ENCODE data around the gene CCSER1.
"Not testable (repeated sequence)": the region's sequence is repeated elsewhere in the genome, so short reads cannot be mapped to it uniquely, and the experiment has no call there.

Gene CCSER1

DNA sequence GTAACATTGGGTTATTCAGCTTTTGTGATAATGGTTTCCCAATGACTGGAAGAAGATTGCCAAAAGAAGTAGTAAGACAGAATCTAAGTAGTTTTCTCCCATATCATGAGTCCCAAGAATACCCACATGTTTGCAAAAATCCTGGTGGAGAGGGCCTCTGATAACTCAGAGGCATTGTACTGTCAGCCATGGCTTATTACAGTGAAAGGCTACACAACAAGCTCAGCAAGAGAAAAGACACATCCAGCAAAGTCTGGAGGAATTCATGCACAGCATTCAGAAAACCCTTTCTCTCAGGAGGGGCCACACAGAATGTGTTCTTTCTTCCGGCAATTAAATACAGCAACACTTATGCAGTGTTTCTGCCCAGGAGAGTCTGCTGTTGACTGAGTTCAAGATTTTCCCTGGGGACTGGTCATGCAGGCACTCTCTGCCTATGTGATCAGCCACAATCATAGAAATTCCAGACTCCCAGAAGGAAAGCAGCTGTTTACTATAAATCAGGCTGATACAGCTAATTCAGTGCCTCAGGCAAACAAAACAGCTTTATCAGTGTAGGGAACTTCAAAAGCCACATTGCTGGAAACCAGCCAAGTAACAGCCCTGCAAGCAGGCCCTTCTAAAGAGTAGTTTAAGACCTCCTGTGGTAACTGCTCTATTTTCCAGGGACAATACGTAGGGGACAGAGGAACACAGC lies 937.1 kb downstream of the CCSER1 start:
- H3K9me3 Mint-ChIP-seq = peaks cover 14% of the 10 kb centered on the region
- DNase-seq (ENCODE audit: low spot score in 2 of 2) = no peak
- H3K36me3 Mint-ChIP-seq (ENCODE audit: insufficient read depth) = no peaks in the 10 kb centered on the region
- ATAC-seq (replicated peaks; ENCODE audit: extremely low read depth, poor library complexity, severe bottlenecking) = no peak
- no peak overlapping the region for H3K27ac Mint-ChIP-seq (ENCODE audit: low read depth)
- H3K27me3 Mint-ChIP-seq = no peaks in the 10 kb centered on the region
- H3K4me3 Mint-ChIP-seq = no peak overlapping the region
- no peaks in the 10 kb centered on the region for H3K4me1 Mint-ChIP-seq

DNA sequence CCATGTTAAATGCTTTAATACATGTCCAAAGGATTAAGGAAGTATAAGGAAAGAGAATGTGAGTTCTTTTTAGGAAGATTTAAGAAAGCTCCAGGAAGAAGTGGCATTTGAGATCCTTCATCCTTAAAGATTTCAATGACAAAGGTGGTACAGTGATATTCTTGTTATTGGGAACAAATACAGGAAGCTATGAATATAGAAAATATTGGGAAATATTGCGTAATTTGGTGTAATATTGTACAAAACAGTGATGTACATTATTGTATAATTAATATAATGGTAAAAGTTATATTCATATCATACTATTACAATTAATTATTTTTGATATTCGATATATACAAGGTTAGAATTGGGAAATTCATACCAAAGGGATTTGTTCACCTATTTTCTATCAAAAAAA lies 937.9 kb downstream of the CCSER1 start:
- ATAC-seq (replicated peaks; ENCODE audit: extremely low read depth, poor library complexity, severe bottlenecking) = no peak
- H3K4me1 Mint-ChIP-seq = no peaks in the 10 kb centered on the region
- H3K9me3 Mint-ChIP-seq = peaks cover 14% of the 10 kb centered on the region
- H3K36me3 Mint-ChIP-seq (ENCODE audit: insufficient read depth) = no peaks in the 10 kb centered on the region
- H3K4me3 Mint-ChIP-seq = no peak overlapping the region
- no peak overlapping the region for H3K27ac Mint-ChIP-seq (ENCODE audit: low read depth)
- no peak for DNase-seq (ENCODE audit: low spot score in 2 of 2)
- no peaks in the 10 kb centered on the region for H3K27me3 Mint-ChIP-seq

DNA sequence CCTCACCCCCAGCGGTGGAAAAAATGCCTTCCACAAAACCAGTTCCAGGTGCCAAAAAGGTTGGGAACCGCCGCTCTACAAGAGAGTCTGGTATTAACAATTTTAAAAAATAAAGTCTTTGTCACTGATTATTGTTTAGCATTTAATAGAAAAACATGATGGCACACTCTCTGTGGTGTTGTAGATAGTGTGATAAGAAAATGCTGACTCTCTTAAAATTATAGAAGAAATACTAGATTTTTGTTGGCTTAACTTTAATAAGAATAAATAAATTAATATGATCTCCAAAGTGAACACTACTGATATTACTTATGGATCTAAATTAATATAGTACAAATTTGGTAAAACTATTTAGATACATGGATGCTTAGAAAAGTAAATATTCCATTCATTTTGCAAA lies 943.5 kb downstream of the CCSER1 start:
- Mint-ChIP-seq H3K36me3 (ENCODE audit: insufficient read depth) (no peaks in the 10 kb centered on the region), H3K27ac (ENCODE audit: low read depth) (no peak overlapping the region), H3K4me1 (no peaks in the 10 kb centered on the region), H3K9me3 (no peaks in the 10 kb centered on the region), H3K4me3 (no peak overlapping the region), H3K27me3 (no peaks in the 10 kb centered on the region)
- DNase-seq (ENCODE audit: low spot score in 2 of 2) (no peak), ATAC-seq (replicated peaks; ENCODE audit: extremely low read depth, poor library complexity, severe bottlenecking) (no peak)

DNA sequence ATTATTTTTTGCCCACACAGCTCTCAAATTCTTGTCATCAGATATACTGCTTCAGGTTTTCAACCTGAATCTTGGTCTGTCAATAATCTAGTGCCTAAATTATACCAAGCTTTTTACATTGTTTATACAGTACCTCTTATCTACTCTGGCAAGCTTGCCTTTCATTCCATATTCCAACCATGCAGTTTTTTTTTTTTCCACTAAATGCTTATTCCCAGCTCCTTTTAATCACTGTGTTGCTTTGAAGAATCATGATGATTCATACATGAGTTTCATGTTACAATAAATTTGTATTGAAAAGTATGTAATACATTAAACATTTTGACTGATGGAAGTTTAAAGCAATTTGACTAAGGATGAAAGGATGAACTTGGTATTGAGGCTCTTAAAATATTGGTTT lies 949.0 kb downstream of the CCSER1 start:
- ATAC-seq (replicated peaks; ENCODE audit: extremely low read depth, poor library complexity, severe bottlenecking) (no peak), DNase-seq (ENCODE audit: low spot score in 2 of 2) (no peak)
- Mint-ChIP-seq H3K36me3 (ENCODE audit: insufficient read depth) (no peaks in the 10 kb centered on the region), H3K27ac (ENCODE audit: low read depth) (no peak overlapping the region), H3K9me3 (peaks cover 28% of the 10 kb centered on the region), H3K4me3 (no peak overlapping the region), H3K27me3 (no peaks in the 10 kb centered on the region), H3K4me1 (no peaks in the 10 kb centered on the region)

DNA sequence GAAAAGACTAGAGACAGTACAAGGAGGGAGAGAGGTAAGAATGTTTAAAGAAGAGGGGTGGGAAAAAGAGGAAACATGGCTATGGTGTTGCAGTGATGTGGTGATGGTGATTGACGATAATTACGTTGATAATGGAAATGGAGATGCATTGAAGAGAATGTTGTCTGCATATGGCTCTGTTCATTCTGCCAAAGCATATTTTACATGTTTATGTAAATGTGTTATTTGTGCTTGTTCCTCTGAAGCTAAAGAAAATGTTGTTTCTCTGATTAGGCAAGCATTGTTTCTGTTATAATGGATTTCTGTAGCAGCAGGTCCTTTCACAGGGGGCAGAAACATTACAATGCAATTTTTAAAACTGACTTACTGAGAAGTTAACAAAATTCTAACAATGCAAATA lies 958.8 kb downstream of the CCSER1 start:
- Mint-ChIP-seq H3K9me3 (peaks cover 3% of the 10 kb centered on the region), H3K36me3 (ENCODE audit: insufficient read depth) (no peaks in the 10 kb centered on the region), H3K27ac (ENCODE audit: low read depth) (no peak overlapping the region), H3K4me1 (no peaks in the 10 kb centered on the region), H3K27me3 (no peaks in the 10 kb centered on the region), H3K4me3 (no peak overlapping the region)
- no peak for ATAC-seq (replicated peaks; ENCODE audit: extremely low read depth, poor library complexity, severe bottlenecking)
- no peak for DNase-seq (ENCODE audit: low spot score in 2 of 2)

DNA sequence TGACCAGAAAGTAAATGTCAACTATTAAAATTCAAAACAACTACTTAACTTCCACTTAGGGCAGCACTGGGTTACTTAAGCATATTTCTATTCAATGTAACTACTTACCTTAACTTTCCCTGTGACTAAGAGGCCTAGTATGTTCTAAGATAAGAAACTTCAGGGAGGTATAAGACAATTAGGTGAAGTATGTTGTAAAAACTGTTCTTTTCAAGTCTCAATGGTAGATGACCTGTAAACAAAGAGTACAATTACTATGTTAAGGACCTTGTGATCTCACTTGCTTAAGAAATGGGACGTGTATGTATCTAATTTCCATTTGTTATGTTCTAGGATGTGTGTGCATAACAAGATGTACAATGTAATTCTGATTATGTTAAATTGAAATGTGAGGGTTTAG lies 960.5 kb downstream of the CCSER1 start:
- H3K4me1 Mint-ChIP-seq = no peaks in the 10 kb centered on the region

DNA sequence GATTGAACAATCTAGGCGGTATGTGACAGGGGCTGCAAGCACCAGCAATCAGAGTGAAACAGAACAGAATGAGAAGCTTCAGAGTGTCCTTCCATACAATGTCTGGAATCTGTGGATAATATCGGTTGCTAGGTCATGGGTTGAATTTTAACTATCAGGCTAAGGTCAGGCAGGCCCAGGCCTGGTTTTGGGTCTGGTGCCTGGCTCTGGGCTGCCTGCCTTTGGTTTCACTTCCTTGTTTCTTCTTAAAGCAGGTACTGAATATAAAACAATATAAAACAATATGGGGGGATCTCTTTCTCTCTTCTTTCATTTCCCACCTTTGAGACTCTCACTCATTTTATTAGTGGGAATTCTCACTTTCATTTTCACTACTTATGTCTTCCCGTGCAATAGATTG lies 962.0 kb downstream of the CCSER1 start:
- Mint-ChIP-seq H3K9me3 (peaks cover 6% of the 10 kb centered on the region), H3K27me3 (no peaks in the 10 kb centered on the region), H3K4me1 (no peaks in the 10 kb centered on the region), H3K4me3 (no peak overlapping the region), H3K36me3 (ENCODE audit: insufficient read depth) (no peaks in the 10 kb centered on the region), H3K27ac (ENCODE audit: low read depth) (no peak overlapping the region)
- ATAC-seq (replicated peaks; ENCODE audit: extremely low read depth, poor library complexity, severe bottlenecking) = no peak
- no peak for DNase-seq (ENCODE audit: low spot score in 2 of 2)

More for the DNA sequence above, 960.5 kb downstream of the CCSER1 start:
- no peaks in the 10 kb centered on the region for H3K36me3 Mint-ChIP-seq (ENCODE audit: insufficient read depth)
- no peak for DNase-seq (ENCODE audit: low spot score in 2 of 2)
- H3K4me3 Mint-ChIP-seq = no peak overlapping the region
- H3K27me3 Mint-ChIP-seq = no peaks in the 10 kb centered on the region
- H3K9me3 Mint-ChIP-seq = peaks cover 6% of the 10 kb centered on the region
- no peak overlapping the region for H3K27ac Mint-ChIP-seq (ENCODE audit: low read depth)
- no peak for ATAC-seq (replicated peaks; ENCODE audit: extremely low read depth, poor library complexity, severe bottlenecking)

DNA sequence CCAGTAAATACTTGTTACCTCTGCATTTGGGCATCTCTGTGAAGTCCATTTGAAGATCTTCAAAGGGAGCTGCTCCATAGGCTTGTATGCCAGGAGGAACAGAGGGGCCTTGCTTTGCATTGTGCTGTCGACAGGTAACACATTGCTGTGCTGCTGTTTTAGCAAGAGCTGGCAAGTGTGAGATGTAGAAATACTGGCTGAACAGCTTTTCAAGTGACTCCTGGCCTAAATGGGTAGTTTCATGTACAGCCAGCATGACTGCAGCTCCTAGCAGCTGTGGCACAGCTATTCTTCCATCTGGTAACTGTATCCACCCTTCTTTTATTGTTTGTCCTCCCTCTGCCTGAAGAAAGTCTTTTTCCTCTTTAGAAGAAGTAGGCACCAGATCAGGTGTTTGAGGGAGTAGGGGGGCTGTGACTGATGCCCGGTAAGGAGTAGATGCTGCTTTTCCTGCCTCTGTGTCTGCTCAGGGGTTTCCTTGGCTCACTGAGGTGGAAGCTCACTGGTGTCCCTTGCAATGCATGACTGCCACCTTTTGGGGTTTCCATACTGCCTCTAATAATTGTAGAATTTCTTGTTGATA lies 965.3 kb downstream of the CCSER1 start:
- no peaks in the 10 kb centered on the region for H3K4me1 Mint-ChIP-seq

DNA sequence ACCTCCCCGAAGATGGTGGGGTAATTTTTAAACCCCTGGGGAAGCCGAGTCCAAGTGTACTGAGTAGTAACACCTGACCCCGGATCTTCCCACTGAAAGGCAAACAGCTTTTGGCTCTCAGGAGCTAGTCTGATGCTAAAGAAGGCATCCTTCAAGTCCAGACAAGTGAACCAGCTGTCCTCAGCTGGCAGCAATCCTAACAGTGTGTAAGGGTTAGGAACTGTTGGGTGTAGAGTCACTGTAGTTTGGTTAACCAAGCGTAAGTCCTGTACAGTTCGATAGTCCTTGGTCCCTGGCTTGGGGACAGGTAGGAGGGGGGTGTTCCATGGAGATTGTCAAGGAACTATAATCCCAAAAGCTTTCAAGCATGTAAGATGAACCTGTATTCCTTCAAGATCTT lies 967.0 kb downstream of the CCSER1 start:
- ATAC-seq (replicated peaks; ENCODE audit: extremely low read depth, poor library complexity, severe bottlenecking); H3K4me3 Mint-ChIP-seq; DNase-seq (ENCODE audit: low spot score in 2 of 2); H3K4me1 Mint-ChIP-seq; H3K36me3 Mint-ChIP-seq (ENCODE audit: insufficient read depth); H3K27ac Mint-ChIP-seq (ENCODE audit: low read depth); H3K27me3 Mint-ChIP-seq: not testable (repeated sequence)
- peaks cover 19% of the 10 kb centered on the region for H3K9me3 Mint-ChIP-seq

More for the DNA sequence above, 965.3 kb downstream of the CCSER1 start:
- no peak overlapping the region for H3K4me3 Mint-ChIP-seq
- peaks cover 1% of the 10 kb centered on the region for H3K36me3 Mint-ChIP-seq (ENCODE audit: insufficient read depth)
- no peak for ATAC-seq (replicated peaks; ENCODE audit: extremely low read depth, poor library complexity, severe bottlenecking)
- H3K27me3 Mint-ChIP-seq = no peaks in the 10 kb centered on the region
- no peak for DNase-seq (ENCODE audit: low spot score in 2 of 2)
- H3K9me3 Mint-ChIP-seq = peaks cover 19% of the 10 kb centered on the region
- H3K27ac Mint-ChIP-seq (ENCODE audit: low read depth) = no peak overlapping the region

DNA sequence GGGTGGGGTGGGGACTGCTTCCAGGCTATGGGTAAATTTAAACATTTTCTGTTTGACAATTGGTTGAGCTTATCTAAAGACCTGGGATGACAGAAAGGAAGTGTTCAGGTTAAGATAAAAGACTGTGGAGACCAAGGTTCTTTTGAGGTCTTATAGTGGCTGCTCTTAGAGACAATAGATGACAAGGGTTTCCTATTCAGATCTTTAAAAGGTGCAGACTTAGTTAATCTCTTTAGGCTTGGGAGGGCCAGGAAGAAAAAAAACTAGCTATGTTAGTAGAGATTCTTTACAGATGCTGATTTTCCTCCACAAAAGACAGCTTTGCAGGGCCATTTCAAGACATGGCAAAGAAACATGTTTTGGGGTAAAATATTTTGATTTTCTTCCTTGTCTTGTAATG lies 972.5 kb downstream of the CCSER1 start:
- Mint-ChIP-seq H3K36me3 (ENCODE audit: insufficient read depth) (peaks cover 1% of the 10 kb centered on the region), H3K4me1 (no peaks in the 10 kb centered on the region), H3K4me3 (no peak overlapping the region), H3K9me3 (peaks cover 32% of the 10 kb centered on the region), H3K27ac (ENCODE audit: low read depth) (no peak overlapping the region), H3K27me3 (no peaks in the 10 kb centered on the region)
- ATAC-seq (replicated peaks; ENCODE audit: extremely low read depth, poor library complexity, severe bottlenecking) (no peak), DNase-seq (ENCODE audit: low spot score in 2 of 2) (no peak)

DNA sequence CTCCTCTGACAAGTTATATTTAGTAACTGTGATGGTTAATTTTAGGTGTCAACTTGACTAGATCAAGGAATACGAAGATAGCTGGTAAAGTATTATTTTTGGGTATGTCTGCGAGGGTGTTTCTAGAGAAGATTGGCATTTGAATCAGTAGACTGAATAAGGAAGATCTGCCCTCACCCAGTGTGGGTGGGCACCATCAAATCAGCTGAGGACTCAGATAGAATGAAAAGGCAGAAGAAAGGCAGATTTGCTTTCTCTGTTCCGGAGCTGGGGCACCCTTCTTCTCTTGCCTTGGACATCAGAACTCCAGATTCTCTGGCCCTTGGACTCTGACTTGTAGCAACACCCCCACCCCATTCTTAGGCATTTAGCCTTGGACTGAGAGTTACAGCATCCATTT lies 981.6 kb downstream of the CCSER1 start:
- H3K27ac Mint-ChIP-seq (ENCODE audit: low read depth) = no peak overlapping the region
- H3K4me3 Mint-ChIP-seq = no peak overlapping the region
- no peak for DNase-seq (ENCODE audit: low spot score in 2 of 2)
- no peak for ATAC-seq (replicated peaks; ENCODE audit: extremely low read depth, poor library complexity, severe bottlenecking)
- no peaks in the 10 kb centered on the region for H3K4me1 Mint-ChIP-seq
- no peaks in the 10 kb centered on the region for H3K27me3 Mint-ChIP-seq
- H3K36me3 Mint-ChIP-seq (ENCODE audit: insufficient read depth) = peaks cover 2% of the 10 kb centered on the region
- H3K9me3 Mint-ChIP-seq = peaks cover 17% of the 10 kb centered on the region

DNA sequence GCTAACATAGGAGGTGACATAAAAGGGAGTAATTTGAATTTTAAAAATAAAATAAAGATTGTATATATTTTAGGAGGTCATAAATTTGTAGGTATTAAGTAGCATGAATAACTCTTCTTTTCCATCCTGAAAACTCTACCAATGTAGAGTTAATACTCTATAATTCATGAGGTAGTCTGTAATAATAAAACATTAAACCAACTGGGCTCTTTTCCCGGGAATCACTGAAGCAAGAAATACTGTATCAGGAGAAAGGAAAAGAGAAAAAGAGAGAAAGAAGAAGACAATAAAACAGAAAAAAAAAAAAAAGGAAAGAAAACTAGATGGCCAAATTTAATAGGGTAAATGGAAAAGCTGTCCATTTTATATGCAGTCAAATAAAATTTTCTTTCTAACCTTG lies 984.4 kb downstream of the CCSER1 start:
- Mint-ChIP-seq H3K36me3 (ENCODE audit: insufficient read depth) (peaks cover 4% of the 10 kb centered on the region), H3K9me3 (peaks cover 5% of the 10 kb centered on the region)

DNA sequence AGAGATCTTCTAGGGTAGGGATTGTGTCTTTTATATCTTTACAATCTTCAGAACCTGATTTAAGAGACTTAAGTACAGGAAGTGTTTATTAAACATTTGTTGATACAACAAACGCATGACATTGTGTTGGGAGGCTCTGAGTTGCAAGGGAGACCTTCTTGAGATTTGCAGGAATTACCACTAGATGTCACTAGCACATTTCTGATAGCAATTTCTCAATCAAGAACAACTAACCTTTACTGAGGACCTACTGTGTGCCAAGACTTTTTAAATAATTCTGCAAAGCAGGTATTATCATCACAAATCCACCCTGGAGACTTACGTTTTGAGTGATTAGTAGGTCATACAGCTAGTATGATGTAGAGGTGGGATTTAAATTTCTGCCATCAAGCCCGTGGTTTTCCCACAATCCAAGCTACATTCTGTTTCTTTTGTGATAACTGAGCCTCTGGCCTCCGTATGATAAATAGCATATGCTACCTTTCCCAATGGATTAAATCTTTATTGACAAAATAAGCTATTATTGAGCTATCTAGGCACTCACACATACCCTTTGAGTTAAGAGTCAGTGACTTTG lies 986.0 kb downstream of the CCSER1 start:
- Mint-ChIP-seq H3K4me3 (no peak overlapping the region), H3K4me1 (no peaks in the 10 kb centered on the region), H3K27ac (ENCODE audit: low read depth) (no peak overlapping the region), H3K36me3 (ENCODE audit: insufficient read depth) (peaks cover 4% of the 10 kb centered on the region), H3K27me3 (no peaks in the 10 kb centered on the region), H3K9me3 (peaks cover 5% of the 10 kb centered on the region)
- DNase-seq (ENCODE audit: low spot score in 2 of 2) (no peak), ATAC-seq (replicated peaks; ENCODE audit: extremely low read depth, poor library complexity, severe bottlenecking) (no peak)

More for the DNA sequence above, 984.4 kb downstream of the CCSER1 start:
- DNase-seq (ENCODE audit: low spot score in 2 of 2) (no peak), ATAC-seq (replicated peaks; ENCODE audit: extremely low read depth, poor library complexity, severe bottlenecking) (no peak)
- no peaks in the 10 kb centered on the region for H3K27me3 Mint-ChIP-seq
- H3K4me1 Mint-ChIP-seq = no peaks in the 10 kb centered on the region
- no peak overlapping the region for H3K27ac Mint-ChIP-seq (ENCODE audit: low read depth)
- H3K4me3 Mint-ChIP-seq = no peak overlapping the region
